Activated B cell treated with CpG ODN at 0.5 μM for 24 hours (primary cell): ENCODE data around the gene CES2. TPM values are rescaled to one million over a fixed set of nuclear protein-coding genes. Genes with fewer than 3 reads are reported as not detected.

Experiments
- ATAC-seq: fragments of 200-7000 bp; cut with Tn5 transposase; one replicate; pipeline ENCODE4 v1.10.0; 2021; ENCODE audit warnings: low read depth, mild to moderate bottlenecking, moderate library complexity
- CTCF ChIA-PET: fragments of 350-600 bp; sonication (Branson Sonifier 250); formaldehyde crosslinking; loops from one replicate; lab custom pipeline; 2021; ENCODE audit warnings: antibody characterized with exemption; lab: Charles Lee
- POLR2A ChIA-PET: fragments of 350-600 bp; sonication (Branson Sonifier 250); formaldehyde crosslinking; loops from one replicate; lab custom pipeline; 2021; ENCODE audit warnings: antibody characterized with exemption; lab: Charles Lee
- DNase-seq: peaks from one replicate; pipeline ENCODE4 v3.0.0; 2022
- H3K27ac Mint-ChIP-seq: one replicate; pipeline ENCODE4 v1.8.0; 2020; ENCODE audit warnings: mixed read lengths
- H3K27me3 Mint-ChIP-seq: one replicate; pipeline ENCODE4 v1.8.0; 2021; ENCODE audit warnings: mixed read lengths
- H3K36me3 Mint-ChIP-seq: one replicate; pipeline ENCODE4 v1.8.0; 2021; ENCODE audit warnings: low read depth, mixed read lengths
- H3K4me1 Mint-ChIP-seq: one replicate; pipeline ENCODE4 v1.8.0; 2021; ENCODE audit warnings: mixed read lengths
- H3K4me3 Mint-ChIP-seq: one replicate; pipeline ENCODE4 v1.8.0; 2020; ENCODE audit warnings: mild to moderate bottlenecking, mixed read lengths
- H3K9me3 Mint-ChIP-seq: one replicate; pipeline ENCODE4 v1.8.0; 2020; ENCODE audit warnings: mixed read lengths
- intact Hi-C: fragments of 100-400 bp; cut with micrococcal nuclease; formaldehyde crosslinking; loops from one replicate; pipeline ENCODE4 v1.15.1; 2024
- total RNA-seq: library from RNA; stranded (reverse); gene quantifications from 2 replicates; pipeline ENCODE4 v1.2.3, GENCODE V29; 2022
- TF ChIP-seq, protein P1 (sequence below): fragments of 200-600 bp; IDR thresholded peaks from one replicate; pipeline ENCODE4 v1.8.0; 2022; ENCODE audit warnings: antibody characterized with exemption, mild to moderate bottlenecking

Gene CES2
- total RNA-seq, 1 donor from 2014 or later = 34.7 TPM

GRCh38 chr16:66899310-66899944, 35.9 kb upstream of the CES2 start:
- H3K9me3 Mint-ChIP-seq = no peaks in the 10 kb centered on the region
- H3K36me3 Mint-ChIP-seq = no peaks in the 10 kb centered on the region
- H3K4me1 Mint-ChIP-seq = peaks cover 2% of the 10 kb centered on the region
- DNase-seq (no peak), ATAC-seq (no peak)
- no peak overlapping the region for H3K27ac Mint-ChIP-seq
- no peak overlapping the region for H3K4me3 Mint-ChIP-seq
- CTCF ChIA-PET = interaction anchor here (0.9 kb wide), 1 partner anchor 26 kb away, joined by 3 read pairs; no protein-coding TSS in a partner anchor
- H3K27me3 Mint-ChIP-seq = no peaks in the 10 kb centered on the region
- TF ChIP-seq, protein P1, sequence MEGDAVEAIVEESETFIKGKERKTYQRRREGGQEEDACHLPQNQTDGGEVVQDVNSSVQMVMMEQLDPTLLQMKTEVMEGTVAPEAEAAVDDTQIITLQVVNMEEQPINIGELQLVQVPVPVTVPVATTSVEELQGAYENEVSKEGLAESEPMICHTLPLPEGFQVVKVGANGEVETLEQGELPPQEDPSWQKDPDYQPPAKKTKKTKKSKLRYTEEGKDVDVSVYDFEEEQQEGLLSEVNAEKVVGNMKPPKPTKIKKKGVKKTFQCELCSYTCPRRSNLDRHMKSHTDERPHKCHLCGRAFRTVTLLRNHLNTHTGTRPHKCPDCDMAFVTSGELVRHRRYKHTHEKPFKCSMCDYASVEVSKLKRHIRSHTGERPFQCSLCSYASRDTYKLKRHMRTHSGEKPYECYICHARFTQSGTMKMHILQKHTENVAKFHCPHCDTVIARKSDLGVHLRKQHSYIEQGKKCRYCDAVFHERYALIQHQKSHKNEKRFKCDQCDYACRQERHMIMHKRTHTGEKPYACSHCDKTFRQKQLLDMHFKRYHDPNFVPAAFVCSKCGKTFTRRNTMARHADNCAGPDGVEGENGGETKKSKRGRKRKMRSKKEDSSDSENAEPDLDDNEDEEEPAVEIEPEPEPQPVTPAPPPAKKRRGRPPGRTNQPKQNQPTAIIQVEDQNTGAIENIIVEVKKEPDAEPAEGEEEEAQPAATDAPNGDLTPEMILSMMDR = no peak
- intact Hi-C loops = no loop called here
- POLR2A ChIA-PET = no interaction called here

- Mint-ChIP-seq H3K27me3 (no peaks in the 10 kb centered on the region), H3K27ac (no peak overlapping the region), H3K4me3 (no peak overlapping the region), H3K4me1 (peaks cover 2% of the 10 kb centered on the region), H3K36me3 (no peaks in the 10 kb centered on the region), H3K9me3 (no peaks in the 10 kb centered on the region)
- ATAC-seq (no peak), DNase-seq (no peak)
- ChIA-PET CTCF (interaction anchor here (0.9 kb wide), 1 partner anchor 27 kb away, joined by 3 read pairs; no protein-coding TSS in a partner anchor), POLR2A (no interaction called here)
- TF ChIP-seq, protein P1 = no peak
- intact Hi-C loops = no loop called here
These were observed 35.2 kb upstream of the CES2 start for GRCh38 chr16:66899945-66900710.

- ChIA-PET POLR2A (no interaction called here), CTCF (no interaction called here)
- H3K27ac Mint-ChIP-seq = no peak overlapping the region
- no peaks in the 10 kb centered on the region for H3K27me3 Mint-ChIP-seq
- no peak for ATAC-seq
- TF ChIP-seq, protein P1 = no peak
- no peak for DNase-seq
- no peaks in the 10 kb centered on the region for H3K36me3 Mint-ChIP-seq
- no peak overlapping the region for H3K4me3 Mint-ChIP-seq
- H3K4me1 Mint-ChIP-seq = no peaks in the 10 kb centered on the region
- intact Hi-C loops = no loop called here
- H3K9me3 Mint-ChIP-seq = no peaks in the 10 kb centered on the region
These were observed 34.4 kb upstream of the CES2 start for GRCh38 chr16:66900721-66901441.

DNA sequence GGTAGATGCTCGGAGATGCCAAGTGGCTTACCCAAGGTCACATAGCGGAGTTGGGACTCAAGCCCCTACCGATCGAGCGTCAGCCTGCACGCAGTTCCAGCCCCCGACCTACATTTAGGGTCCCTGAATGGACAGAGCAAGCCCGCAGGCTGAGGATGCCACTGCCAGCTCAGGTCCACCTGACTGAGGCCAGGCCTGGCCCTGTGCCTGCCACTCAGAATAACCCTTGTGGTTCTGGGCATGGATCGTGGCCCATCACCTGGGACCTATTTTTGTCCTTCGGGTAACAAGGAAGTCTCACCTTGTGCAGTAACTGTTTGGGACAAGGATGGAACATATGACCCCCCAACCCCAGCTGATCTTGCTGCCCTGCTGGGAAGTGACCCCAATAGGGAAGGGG, 33.7 kb upstream of the CES2 start:
- intact Hi-C loops = no loop called here
- CTCF ChIA-PET = no interaction called here
- Mint-ChIP-seq H3K4me1 (no peaks in the 10 kb centered on the region), H3K4me3 (no peak overlapping the region), H3K9me3 (no peaks in the 10 kb centered on the region), H3K27ac (no peak overlapping the region), H3K36me3 (no peaks in the 10 kb centered on the region), H3K27me3 (no peaks in the 10 kb centered on the region)
- POLR2A ChIA-PET = no interaction called here
- ATAC-seq (no peak), DNase-seq (no peak)
- TF ChIP-seq, protein P1 = no peak
